HG03045 (cell line): ENCODE data around the gene MX2.

Experiments used
- ATAC-seq: cut with Tn5 transposase; IDR thresholded peaks from one replicate; pipeline ENCODE4 v1.9.1; 2021; ENCODE audit warnings: mild to moderate bottlenecking, moderate library complexity; ENCODE audit not compliant: unreplicated experiment

MX2 gene

DNA sequence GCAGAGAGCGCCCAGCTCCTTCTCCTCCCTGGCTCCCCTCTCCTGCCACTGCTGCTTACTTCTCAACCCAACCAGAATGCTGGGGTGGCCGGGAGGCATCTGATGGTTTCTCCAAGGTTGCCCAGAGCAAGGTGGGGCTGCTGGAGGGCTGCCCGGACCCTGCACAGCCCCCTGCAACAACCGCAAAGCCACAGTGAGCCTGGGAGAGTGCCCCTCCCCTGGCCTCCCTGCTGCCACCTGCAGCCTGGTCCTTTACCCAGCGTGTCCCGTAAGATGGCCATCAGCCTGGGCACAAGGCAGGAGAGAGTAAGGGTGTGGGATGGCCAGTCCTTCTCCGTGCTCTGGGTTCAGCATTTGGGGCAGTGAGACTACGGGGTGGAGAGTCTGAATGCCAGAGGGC, 17.0 kb downstream of the MX2 start:
- no peak for ATAC-seq

DNA sequence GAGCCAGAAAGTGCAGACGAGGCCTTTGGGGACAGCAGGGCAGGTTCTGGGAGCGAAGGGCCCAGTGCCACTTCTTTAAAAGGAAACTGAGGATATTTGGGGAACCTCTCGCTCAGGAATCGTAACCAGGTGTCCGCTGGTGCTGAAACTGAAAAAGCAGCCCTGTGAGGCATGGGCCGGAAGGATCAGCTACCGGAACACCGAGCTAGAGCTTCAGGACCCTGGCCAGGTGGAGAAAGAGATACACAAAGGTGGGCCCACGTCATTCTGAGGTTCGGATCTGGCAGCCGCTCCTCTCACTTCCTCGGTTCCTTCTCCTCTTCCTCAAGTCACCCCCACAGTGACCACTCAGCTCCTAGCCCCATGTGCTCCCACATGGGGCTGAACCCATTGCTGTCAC, 18.1 kb downstream of the MX2 start:
- ATAC-seq = no peak

DNA sequence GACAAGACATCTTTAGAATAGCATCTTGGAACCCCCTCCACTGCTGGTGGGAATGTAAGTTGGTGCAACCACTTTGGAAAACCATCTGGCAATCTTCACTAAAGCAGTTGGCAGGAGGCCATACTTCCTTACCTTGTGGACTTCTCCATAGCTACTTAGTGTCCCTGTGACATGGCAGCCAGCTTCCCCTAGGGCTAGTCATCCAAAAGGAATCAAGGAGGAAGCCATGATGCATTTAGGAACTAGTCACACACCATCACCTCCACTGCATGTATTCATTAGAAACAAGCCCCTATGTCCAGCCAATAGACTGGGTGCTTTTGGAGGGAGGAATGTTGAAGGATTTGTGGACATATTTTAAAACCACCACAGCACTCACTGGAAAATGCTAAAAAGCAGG, 19.9 kb downstream of the MX2 start:
- ATAC-seq = no peak

DNA sequence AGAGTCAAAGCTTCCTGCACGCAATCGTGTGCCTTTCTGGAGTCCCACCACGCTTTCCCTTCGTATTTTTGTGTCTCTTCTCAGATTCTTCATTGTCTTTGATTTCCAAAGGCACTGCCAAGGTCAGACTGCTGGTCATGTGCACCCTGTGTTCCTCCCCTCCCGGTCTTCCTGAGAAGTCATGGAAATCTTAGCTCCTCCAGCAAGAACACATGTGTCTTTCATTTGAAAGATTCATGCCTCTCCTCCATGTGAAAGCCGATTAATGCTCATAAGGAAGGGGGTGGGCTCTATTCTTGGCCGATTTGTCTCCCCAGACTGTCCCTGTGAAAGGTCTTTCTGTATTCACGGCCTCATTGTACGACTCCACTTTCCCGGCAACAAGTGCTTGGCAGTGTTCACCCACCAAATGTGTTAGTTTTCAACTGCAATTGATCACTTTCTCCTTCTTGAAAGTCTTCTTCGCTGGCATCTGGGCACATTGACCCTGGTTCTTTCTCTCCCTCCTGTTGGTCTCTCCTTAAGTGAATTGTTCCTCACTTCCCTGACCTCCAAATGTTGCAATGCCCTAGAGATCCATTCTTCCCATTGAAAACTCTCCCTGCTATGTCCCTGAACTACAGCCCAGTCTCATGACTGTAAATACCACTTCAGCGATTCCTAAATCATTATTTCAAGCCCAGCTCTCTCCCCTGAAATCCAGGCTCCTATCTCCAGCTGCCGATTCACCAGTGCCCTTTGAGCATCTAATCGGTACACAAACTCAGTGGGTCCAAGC, 25.4 kb downstream of the MX2 start:
- ATAC-seq = no peak

DNA sequence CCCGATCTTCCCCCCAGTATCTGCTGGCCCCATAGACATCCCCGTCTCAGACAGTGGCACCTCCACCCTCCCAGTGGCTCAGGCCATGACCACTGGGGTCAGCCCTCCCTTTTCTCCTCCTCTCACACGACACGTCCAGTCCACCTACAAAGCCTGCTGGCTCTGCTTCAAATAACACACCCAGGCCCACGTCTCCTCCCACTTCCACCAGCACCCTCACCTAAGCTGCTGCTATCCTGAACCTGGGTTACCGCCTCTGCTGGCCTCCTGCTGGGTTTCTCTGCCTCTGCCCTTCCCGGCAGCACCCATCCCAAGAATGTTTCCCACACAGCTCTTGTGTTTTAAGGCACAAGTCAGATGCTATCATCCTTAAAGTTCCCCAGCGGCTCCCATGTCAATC, 26.0 kb downstream of the MX2 start:
- no peak for ATAC-seq

DNA sequence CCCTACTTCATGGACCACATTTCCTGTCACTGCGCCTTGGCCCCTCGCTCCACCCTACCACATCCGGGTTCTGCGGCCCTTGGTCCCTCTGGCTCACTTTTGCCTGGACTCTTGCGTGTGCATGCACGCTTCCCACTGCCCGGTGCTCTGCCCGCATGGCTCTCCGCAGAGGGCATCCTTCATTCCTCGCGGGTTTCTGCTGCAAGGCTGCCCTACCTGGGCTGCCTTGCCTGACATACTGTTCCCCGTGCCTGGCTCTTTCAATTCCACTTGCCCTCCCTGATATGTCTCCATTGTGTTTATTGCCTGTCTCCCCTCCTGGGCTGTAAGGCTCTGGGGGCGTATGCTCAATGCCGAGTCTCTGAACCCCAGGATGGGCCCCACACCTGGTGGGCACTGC, 26.4 kb downstream of the MX2 start:
- ATAC-seq = no peak

DNA sequence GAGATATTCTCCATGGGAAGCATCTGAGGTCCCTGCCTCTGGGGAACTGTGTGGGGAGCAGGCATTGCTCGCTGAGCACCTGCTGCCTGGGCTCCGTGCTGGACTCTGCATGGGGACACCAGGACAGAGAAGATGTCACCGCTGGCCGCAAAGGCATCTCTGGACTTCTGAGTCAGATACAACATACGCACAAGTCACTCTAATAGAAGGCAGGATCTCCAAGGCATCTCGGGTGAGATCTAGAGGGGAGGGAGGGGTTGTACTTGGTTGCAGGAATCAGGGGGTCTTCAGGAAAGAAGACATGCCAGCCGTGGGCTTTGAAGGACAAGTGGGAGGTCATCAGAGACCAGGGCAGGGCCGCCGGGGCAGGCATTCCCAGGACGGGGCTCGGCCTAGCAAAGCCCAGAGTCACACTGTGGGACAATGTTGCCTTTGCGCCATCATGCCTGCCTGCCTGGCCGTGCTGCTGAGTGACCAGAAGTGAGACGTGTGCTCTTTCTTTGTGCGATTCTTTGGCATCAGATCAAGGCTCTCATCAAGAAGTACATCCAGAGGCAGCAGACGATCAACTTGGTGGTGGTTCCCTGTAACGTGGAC, 28.3 kb downstream of the MX2 start:
- no peak for ATAC-seq

DNA sequence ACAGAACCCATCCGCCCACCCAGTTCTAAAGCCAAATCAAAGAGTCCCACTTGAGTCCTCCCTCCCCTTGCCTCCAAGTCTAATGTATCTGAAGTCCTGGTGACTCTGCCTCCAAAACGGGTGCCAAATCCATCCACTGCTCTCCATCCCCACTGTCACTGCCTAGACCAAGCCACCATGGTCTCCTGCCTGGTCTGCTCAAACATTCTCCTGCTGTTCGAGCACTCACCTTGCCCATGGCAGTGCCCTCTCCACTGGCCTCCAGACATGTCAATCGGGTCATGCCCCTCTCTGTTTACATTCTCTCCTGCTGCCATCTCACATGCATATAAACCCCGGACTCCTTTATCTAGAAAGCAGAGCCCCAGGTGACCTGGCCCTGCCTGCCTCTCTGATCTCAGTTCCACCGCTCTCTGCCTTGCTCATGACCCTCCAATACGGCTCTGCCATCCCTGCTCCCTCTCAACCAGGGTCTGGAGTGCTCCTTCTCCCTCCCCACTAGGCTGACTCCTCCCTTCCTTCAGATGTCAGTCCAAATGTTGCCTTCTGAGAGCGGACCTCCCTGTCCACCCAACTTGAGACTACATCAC, 32.1 kb downstream of the MX2 start:
- no peak for ATAC-seq

DNA sequence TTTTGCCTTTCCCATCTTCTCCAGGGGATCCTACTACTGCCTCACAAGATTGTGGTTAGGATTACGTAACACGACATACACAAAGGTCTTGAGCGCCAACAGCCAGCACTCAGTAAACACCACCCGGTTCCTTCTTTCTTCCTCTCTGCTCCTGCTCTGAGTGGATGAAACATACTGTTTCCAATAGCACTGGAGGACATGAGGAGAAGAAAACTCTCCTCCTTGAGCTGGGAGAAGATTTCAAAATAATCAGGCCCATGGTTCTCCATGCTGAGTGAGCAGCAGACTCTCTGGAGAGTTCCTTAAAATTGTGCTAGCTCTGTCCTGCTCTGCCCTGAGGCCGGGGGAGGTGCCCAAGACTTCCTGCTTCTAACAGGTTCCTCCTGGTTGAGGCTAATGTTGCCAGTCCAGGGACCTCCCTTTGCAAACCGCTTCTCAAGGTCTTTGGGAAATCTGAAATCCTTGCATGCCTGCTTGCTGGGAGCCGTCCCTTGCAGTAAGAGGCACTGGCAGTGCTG, 34.8 kb downstream of the MX2 start:
- ATAC-seq = no peak

DNA sequence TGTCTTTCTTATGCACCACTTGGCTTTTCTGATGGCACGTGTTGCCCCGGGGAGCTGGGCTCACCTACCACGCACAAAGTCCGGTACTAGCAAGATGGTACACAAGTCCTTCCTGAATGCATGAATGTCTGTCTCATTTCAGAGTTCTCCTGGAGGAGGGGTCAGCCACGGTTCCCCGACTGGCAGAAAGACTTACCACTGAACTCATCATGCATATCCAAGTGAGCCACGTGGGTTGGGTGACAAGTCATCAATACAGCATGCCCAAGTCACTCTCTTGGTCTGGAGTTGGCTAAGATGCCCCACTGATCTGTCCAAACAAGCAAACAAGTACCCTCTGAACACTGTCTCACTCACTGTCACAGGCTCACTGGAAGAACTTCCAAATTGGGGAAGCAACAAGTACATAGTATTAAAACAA, 35.7 kb downstream of the MX2 start:
- ATAC-seq = no peak

DNA sequence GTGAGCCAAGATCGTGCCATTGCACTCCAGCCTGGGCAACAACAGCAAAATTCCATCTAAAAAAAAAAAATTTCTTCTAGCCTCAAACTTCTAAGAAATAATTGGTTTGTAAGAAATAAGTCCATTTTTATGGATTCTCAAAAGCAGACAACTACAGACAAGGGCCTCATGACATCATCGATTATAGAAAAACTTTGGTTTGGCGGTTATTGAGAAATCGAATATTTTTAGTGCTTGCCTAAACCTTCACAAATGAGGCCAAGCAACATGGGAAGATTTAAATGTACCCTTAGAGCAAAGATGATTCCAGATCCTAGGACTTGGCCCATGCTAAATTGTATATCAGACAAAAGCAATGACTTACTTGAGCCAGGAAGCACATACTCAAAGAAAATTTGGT, 36.4 kb downstream of the MX2 start:
- no peak for ATAC-seq

DNA sequence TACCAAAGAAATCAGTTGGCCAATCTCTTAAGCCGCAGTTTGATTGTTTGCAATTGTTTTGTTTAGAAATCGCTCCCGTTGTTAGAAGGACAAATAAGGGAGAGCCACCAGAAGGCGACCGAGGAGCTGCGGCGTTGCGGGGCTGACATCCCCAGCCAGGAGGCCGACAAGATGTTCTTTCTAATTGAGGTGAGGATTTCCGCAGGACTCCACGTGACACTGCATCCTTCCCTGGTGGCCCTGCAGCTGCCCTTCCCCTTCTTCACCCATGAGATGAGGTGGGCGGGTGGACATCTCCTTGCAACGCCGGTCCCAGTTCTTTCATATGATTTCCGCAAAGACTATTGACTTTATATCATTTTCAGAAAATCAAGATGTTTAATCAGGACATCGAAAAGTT, 37.0 kb downstream of the MX2 start:
- ATAC-seq = no peak

DNA sequence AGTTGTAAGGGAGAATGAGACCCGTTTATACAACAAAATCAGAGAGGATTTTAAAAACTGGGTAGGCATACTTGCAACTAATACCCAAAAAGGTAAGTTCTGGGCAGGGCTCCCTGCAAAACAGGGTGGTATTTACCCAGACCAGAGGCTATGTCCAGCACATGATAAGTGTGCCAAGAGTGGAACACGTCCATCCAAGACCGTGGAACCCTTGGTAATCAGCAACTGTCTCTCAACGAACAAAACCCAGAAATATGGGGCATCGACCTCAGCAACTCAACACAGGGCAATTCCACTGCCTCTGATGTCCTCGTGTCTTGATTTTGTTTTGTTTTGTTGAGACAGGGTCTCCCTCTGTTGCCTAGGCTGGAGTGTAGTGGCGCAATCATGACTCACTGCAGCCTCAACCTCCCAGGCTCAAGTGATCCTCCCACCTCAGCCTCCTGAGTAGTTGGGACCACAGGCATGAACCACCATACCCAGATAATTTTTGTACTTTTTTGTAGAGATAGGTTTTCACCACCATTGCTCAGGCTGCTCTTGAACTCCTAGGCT, 37.5 kb downstream of the MX2 start:
- no peak for ATAC-seq

DNA sequence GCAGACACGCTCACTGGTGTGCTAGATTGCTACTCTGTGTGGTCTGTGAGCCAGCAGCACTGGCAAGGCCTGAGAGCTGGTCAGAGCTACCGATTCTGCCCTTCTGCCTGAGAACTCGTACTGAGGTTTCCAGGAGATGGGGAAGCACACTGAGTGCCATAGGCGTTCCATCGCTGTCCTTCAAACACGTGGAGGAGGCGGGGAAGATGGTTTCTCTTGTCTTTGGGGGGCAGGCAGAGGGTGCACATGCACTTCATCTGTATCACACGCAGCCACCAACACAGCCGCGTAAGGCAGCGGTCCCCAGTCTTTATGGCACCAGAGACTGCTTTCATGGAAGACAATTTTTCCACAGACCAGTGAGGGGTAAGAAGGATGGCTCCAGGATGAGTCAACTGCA, 40.4 kb downstream of the MX2 start:
- no peak for ATAC-seq

DNA sequence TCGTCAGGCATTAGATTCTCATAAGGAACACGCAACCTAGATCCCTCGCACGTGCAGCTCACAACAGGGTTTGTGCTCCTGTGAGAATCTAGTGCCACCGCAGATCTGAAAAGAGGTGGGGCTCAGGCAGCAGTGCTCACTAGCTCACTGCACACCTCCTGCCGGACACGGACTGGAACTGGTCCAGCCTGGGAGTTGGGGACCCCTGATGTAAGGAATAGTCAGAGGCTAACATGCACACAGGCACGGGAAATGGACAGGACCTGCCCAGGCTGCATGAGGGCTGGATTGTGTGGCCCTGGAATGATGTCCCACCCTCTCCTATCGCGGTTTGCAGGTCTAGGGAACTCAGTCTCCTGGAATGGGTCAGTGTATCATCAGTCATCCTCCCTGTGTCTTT, 41.0 kb downstream of the MX2 start:
- ATAC-seq = no peak

DNA sequence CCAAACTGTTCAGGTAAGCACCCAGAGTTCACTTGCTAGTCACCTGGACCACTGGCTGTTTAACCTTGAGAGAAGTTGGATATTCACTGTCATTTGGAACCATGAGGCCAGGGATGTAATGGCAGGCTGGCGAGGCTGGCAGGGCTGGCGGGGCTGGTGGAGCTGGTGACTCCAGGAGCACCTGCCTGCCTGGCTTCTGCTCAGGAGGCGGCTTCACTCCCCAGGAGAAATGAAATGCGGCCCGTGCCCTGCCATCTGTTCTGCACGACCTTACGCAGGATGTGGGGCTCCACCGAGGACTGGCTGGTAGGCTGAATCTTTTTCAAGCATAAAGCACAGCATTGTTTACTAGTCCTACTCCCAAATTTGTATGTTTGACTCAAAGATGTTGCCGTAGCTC, 41.5 kb downstream of the MX2 start:
- no peak for ATAC-seq

DNA sequence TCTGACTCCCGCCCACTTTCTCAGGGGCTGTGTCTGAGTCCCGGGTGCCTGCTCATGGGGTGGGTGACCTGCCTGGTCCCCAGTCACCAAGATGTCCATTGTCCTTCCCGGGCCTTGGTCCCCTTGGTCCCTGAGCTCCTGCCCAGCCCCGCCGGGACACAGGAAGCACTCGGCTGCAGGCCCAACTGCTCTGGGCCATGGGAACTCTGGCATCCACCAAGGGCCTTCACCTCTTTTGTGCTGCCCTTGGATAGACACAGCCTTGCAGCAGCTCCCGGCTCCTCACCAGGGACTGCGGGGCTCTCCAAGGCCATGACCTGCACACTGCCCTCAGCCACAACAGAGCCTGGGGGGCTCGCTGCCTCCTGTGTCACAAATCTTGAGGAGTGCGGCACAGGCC, 42.1 kb downstream of the MX2 start:
- no peak for ATAC-seq

DNA sequence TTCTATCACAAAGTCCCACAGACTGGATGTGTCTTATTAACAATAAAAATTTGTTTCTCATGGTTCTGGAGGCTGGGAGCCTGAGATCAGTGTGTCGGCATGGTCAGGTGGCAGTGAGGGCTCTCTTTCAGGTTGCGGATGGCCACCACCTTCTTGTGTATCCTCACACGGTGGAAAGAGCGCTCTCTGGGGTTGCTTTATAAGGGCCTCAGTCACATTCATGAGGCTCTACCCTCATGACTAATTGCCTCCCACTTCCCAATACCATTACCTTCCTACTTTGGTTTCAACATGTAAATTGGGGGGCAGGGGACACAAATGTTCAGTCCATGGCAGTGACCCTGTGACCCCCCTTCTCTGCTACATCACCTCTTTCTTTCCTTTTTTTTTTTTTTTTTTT, 43.5 kb downstream of the MX2 start:
- ATAC-seq = no peak

DNA sequence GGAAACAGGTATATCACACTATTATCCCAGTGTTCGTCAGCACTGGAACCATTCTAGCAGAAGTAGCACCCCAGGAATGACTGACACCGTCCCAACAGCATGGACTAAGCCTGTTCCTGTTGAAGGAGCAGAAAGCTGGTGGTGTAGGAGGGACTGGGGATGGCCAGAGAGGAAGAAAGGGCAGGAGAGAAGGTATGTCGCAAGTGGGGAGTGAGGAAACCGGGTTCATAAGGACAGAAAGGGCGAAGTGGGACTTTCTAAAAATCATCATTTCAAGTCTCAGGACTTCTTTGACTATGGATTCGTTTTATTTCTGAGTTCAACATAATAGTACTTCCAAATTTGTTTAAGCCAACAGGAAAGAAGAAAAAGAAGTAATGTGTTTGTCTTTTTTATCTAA, 44.5 kb downstream of the MX2 start:
- no peak for ATAC-seq

DNA sequence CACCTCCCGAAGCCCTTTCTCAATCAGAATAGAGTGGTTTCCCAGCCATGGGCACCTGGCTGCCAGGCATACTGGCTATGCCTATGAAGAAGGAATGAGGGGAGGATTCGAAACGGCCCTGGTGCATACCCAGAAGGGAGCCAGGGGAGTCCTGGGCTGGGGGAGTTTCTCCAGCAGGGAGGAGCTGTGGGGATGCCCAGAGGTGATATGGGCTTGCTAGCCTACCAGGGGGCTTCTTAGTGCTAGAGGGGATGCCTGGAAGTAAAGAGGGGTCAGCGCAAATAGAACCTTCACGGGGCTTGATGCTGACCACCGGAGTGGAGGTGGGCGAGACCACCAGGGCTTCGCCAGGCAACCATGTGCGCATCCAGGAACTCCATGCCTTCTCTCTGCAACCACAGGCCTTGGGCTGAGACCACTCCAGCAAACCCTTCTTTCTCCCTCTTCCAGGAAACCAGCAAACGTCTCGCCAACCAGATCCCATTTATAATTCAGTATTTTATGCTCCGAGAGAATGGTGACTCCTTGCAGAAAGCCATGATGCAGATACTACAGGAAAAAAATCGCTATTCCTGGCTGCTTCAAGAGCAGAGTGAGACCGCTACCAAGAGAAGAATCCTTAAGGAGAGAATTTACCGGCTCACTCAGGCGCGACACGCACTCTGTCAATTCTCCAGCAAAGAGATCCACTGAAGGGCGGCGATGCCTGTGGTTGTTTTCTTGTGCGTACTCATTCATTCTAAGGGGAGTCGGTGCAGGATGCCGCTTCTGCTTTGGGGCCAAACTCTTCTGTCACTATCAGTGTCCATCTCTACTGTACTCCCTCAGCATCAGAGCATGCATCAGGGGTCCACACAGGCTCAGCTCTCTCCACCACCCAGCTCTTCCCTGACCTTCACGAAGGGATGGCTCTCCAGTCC, 46.0 kb downstream of the MX2 start:
- ATAC-seq = no peak

DNA sequence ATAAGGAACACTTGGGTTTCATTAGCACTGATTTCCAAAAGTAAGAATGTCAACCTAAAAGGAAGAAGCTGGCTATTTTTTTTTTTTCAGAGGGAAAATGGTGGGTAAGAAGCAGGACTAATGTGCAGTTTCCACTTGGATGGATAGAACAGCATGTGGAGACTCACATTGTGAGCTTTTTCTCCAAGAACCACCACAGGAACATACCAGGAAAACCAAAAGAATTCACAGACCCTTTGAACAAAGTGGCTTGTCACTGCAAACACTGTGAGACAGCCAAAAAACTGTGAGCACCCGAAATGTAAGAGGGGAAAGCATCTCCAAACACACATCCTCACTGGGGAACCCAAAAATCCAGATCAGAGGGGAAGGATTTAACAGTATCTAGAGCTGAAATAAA, 48.5 kb downstream of the MX2 start:
- ATAC-seq = no peak
